Measurements from ENCODE around the gene RNF41. TPM values are rescaled to one million over a fixed set of nuclear protein-coding genes. Genes with fewer than 3 reads are reported as not detected.

Gene RNF41
- total RNA-seq, 4 donors from 2014 or later: 39.0 to 51.3 (median 42.7) TPM

DNA sequence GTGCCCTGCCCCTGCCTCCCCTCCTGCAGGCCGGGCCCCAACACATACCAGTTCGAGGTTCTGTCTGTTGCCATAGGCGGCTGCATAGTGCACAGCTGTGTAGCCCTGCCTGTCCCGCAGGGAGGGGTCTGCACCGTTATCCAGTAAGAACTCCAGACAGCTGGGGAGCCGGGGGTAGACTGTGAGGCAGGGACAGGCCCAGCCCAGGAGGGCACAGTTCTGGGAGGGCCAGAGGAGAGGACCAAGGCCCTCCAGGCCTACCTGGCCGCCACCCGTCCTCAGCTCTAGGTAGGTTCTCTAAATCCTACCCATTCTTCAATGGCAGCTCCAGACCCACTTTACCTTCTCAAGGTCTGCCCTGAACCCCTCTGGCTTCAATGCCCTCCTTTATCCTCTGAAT, 27.0 kb upstream of the RNF41 start:
- no peak for DNase-seq
- no peak overlapping the region for H3K27ac ChIP-seq
- WGBS, 2 donors (ENCODE audit: low coverage in 1 of 2): 97% methylated on average over 7 of the region's 8 CpGs; no CpG with 5 or more reads in 1 of the 2 donors
- no peak for TF ChIP-seq EP300 (IDR thresholded peaks at IDR 0.05; ENCODE audit: low read depth)
- no peak for TF ChIP-seq POLR2AphosphoS5 (IDR thresholded peaks at IDR 0.05)
- no peak for TF ChIP-seq POLR2A (IDR thresholded peaks at IDR 0.05)
- TF ChIP-seq, protein P1, sequence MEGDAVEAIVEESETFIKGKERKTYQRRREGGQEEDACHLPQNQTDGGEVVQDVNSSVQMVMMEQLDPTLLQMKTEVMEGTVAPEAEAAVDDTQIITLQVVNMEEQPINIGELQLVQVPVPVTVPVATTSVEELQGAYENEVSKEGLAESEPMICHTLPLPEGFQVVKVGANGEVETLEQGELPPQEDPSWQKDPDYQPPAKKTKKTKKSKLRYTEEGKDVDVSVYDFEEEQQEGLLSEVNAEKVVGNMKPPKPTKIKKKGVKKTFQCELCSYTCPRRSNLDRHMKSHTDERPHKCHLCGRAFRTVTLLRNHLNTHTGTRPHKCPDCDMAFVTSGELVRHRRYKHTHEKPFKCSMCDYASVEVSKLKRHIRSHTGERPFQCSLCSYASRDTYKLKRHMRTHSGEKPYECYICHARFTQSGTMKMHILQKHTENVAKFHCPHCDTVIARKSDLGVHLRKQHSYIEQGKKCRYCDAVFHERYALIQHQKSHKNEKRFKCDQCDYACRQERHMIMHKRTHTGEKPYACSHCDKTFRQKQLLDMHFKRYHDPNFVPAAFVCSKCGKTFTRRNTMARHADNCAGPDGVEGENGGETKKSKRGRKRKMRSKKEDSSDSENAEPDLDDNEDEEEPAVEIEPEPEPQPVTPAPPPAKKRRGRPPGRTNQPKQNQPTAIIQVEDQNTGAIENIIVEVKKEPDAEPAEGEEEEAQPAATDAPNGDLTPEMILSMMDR (IDR thresholded peaks at IDR 0.05): no peak
- intact Hi-C loops (cut with DNase I; ENCODE audit: low total_unique reads): no loop called here
- in situ Hi-C loops (cut with MboI; ENCODE audit: low pct_ligation_motif_present in 1 of 4, low pct_unique_long_range_greater_than_20kb in 1 of 4, low sequenced_read_pairs in 3 of 4): no loop called here
- H3K36me3 ChIP-seq: peaks cover 0 to 89% (median 40%) of the 10 kb centered on the region in 4 donors
- no peaks in the 10 kb centered on the region for H3K27me3 ChIP-seq
- no peaks in the 10 kb centered on the region for H3K4me1 ChIP-seq
- no peak overlapping the region for H3K4me3 ChIP-seq
- H3K9me3 ChIP-seq: no peaks in the 10 kb centered on the region

DNA sequence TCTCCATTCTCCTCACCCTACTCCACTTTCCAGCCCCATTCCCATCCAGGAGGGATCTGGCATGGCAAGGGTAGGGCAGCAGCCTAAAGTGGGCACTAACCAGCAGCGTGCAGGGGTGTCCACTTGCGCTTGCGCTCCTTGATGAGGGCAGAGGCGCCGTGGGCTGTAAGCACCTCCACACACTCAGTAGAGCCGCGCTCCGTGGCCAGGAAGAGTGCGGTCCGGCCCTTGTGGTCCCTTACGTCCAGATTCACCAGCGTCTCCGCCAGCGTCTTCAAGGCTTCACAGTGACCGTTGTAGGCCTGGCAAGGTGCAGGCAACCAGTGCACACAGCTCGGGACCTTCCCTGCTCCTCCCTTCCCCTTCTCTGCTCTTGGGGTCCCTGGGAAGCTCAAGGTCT, 26.2 kb upstream of the RNF41 start:
- 94 to 100% methylated on average over 7 to 16 of the region's 16 CpGs for WGBS, 2 donors (ENCODE audit: low coverage in 1 of 2)
- H3K4me1 ChIP-seq: no peaks in the 10 kb centered on the region
- intact Hi-C loops (cut with DNase I; ENCODE audit: low total_unique reads) (no loop called here), in situ Hi-C loops (cut with MboI; ENCODE audit: low pct_ligation_motif_present in 1 of 4, low pct_unique_long_range_greater_than_20kb in 1 of 4, low sequenced_read_pairs in 3 of 4) (no loop called here)
- no peaks in the 10 kb centered on the region for H3K9me3 ChIP-seq
- peaks cover 0 to 89% (median 39%) of the 10 kb centered on the region in 4 donors for H3K36me3 ChIP-seq
- H3K4me3 ChIP-seq: no peak overlapping the region
- no peak for DNase-seq
- H3K27ac ChIP-seq: no peak overlapping the region
- H3K27me3 ChIP-seq: no peaks in the 10 kb centered on the region
- TF ChIP-seq, protein P1 (IDR thresholded peaks at IDR 0.05): no peak
- no peak for TF ChIP-seq POLR2A (IDR thresholded peaks at IDR 0.05)
- no peak for TF ChIP-seq POLR2AphosphoS5 (IDR thresholded peaks at IDR 0.05)

DNA sequence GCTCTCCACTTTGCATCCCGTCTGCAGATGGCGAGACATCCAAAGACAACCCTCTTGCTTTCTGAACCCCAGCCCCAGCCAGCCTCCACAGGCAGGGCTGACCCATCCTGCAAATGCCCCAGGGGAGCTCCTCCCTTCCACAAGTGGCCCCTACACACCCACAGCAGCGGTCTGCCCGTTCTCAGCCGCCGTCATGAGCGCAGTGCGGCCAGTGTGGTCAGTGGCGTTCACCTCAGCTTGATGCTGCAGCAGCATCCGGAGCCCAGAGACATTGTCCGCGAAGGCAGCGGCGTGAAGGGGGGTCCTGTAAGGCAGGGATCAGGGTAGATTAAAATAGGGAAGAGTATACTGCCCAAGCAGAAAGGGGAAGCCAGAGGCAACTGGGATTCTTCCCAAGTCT, 22.8 kb upstream of the RNF41 start:
- intact Hi-C loops (cut with DNase I; ENCODE audit: low total_unique reads): no loop called here
- Histone ChIP-seq H3K9me3 (no peaks in the 10 kb centered on the region), H3K4me3 (no peak overlapping the region), H3K27me3 (no peaks in the 10 kb centered on the region), H3K4me1 (no peaks in the 10 kb centered on the region), H3K27ac (no peak overlapping the region), H3K36me3 (peaks cover 0 to 73% (median 37%) of the 10 kb centered on the region in 4 donors)
- no peak for TF ChIP-seq POLR2AphosphoS5 (IDR thresholded peaks at IDR 0.05)
- TF ChIP-seq, protein P1 (IDR thresholded peaks at IDR 0.05): no peak
- TF ChIP-seq EP300 (IDR thresholded peaks at IDR 0.05; ENCODE audit: low read depth): no peak
- no peak for TF ChIP-seq POLR2A (IDR thresholded peaks at IDR 0.05)
- in situ Hi-C loops (cut with MboI; ENCODE audit: low pct_ligation_motif_present in 1 of 4, low pct_unique_long_range_greater_than_20kb in 1 of 4, low sequenced_read_pairs in 3 of 4): no loop called here
- 98% methylated on average over 14 of the region's 14 CpGs; no CpG with 5 or more reads in 1 of the 2 donors for WGBS, 2 donors (ENCODE audit: low coverage in 1 of 2)
- no peak for DNase-seq

DNA sequence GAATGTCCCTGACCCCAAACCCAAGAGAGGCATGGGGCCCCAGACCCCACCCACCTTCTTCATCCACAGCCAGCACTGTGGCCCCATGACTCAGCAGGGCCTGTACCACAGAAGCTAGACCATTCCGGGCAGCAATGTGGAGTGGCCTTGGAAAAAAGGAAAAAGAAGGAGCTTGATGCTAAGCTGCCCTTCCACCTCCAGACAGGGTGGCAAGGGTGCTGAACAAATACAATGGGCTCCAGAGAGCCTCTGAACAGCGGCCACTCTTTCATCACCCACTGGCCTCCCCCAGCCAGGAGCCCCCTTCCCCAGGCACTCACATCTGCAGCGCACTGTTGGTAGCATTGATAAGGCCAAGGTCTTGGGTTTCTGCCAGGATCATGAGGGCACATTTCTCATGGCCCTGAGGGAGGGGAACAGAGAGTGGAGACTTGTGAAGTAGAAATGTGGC, 22.0 kb upstream of the RNF41 start:
- H3K27me3 ChIP-seq: no peaks in the 10 kb centered on the region
- WGBS, 2 donors (ENCODE audit: low coverage in 1 of 2): 33 to 89% methylated on average over 1 to 3 of the region's 3 CpGs
- no peaks in the 10 kb centered on the region for H3K9me3 ChIP-seq
- no peaks in the 10 kb centered on the region for H3K4me1 ChIP-seq
- DNase-seq: no peak
- no peak overlapping the region for H3K4me3 ChIP-seq
- no peak overlapping the region for H3K27ac ChIP-seq
- in situ Hi-C loops (cut with MboI; ENCODE audit: low pct_ligation_motif_present in 1 of 4, low pct_unique_long_range_greater_than_20kb in 1 of 4, low sequenced_read_pairs in 3 of 4) (no loop called here), intact Hi-C loops (cut with DNase I; ENCODE audit: low total_unique reads) (no loop called here)
- peaks cover 0 to 65% (median 33%) of the 10 kb centered on the region in 4 donors for H3K36me3 ChIP-seq
- TF ChIP-seq, protein P1 (IDR thresholded peaks at IDR 0.05): no peak
- TF ChIP-seq POLR2A (IDR thresholded peaks at IDR 0.05): no peak
- no peak for TF ChIP-seq POLR2AphosphoS5 (IDR thresholded peaks at IDR 0.05)
- TF ChIP-seq EP300 (IDR thresholded peaks at IDR 0.05; ENCODE audit: low read depth): no peak
